Measurements from ENCODE around the gene SDCBP2. TPM values are rescaled to one million over a fixed set of nuclear protein-coding genes. Genes with fewer than 3 reads are reported as not detected.

The SDCBP2 gene
- total and polyA plus RNA-seq, 2 of the 4 experiments (the other 2 are of a cell fraction) = 0.54 to 1.3 TPM

- Histone ChIP-seq H4K91ac (ENCODE audit: insufficient read depth, low read depth, low read length) (no peak overlapping the region), H2BK120ac (ENCODE audit: low read depth, low read length) (no peak overlapping the region), H2AK5ac (ENCODE audit: low read depth, low read length) (peak overlapping the region; percentile 62; the same call in 1 of the 2 replicates), H3K79me1 (ENCODE audit: low read depth in 1 of 2, low read length in 2 of 2) (peaks cover 16 to 92% of the 10 kb centered on the region in 2 experiments), H3K9me1 (ENCODE audit: insufficient read depth, low read length) (peaks cover 52% of the 10 kb centered on the region), H3K4me3 (ENCODE audit: insufficient read depth, low read depth, low read length) (no peak overlapping the region), H3K18ac (ENCODE audit: low read depth, low read length) (no peak overlapping the region), H2BK20ac (ENCODE audit: low read depth, low read length) (no peak overlapping the region), H3K36me3 (ENCODE audit: control insufficient read depth, insufficient read depth, low read length) (peaks cover 1% of the 10 kb centered on the region), H3K9ac (ENCODE audit: low read depth, low read length) (no peak overlapping the region), H2BK5ac (ENCODE audit: low read depth, low read length, poor library complexity, severe bottlenecking) (no peak overlapping the region), H2AFZ (replicated peaks; ENCODE audit: low read length, poor library complexity) (no peak overlapping the region), H3K14ac (replicated peaks; ENCODE audit: low read depth, low read length) (peak overlapping the region; percentile 49; the same call in 1 of the 2 replicates), H3K4me1 (ENCODE audit: control insufficient read depth, insufficient read depth, low read length) (peaks cover 37% of the 10 kb centered on the region), H4K5ac (ENCODE audit: low read depth, low read length) (no peak overlapping the region), H3K56ac (ENCODE audit: extremely low read depth, insufficient read depth, low read length) (no peak overlapping the region), H3K23ac (ENCODE audit: low read depth, low read length) (peak overlapping the region; percentile 72), H3K27me3 (ENCODE audit: control insufficient read depth, insufficient read depth, low read length) (no peaks in the 10 kb centered on the region), H3K9me3 (ENCODE audit: control insufficient read depth, insufficient read depth, low read length) (no peaks in the 10 kb centered on the region), H4K20me1 (ENCODE audit: insufficient read depth, low read length) (peaks cover 93% of the 10 kb centered on the region), H2AK9ac (replicated peaks; ENCODE audit: low read depth, low read length, poor library complexity) (no peak overlapping the region), H3K4me2 (ENCODE audit: low read depth, low read length) (no peak overlapping the region), H2BK15ac (ENCODE audit: low read depth, low read length) (no peak overlapping the region), H3K27ac (ENCODE audit: insufficient read depth, low read length) (no peak overlapping the region), H4K8ac (ENCODE audit: low read depth in 2 of 2, low read length in 2 of 2) (peak overlapping the region in 1 of 2 experiments; percentile 2; a peak in 1 of 4 replicates), H3K4ac (ENCODE audit: low read depth, low read length) (no peak overlapping the region)
- ATAC-seq (ENCODE audit: low read depth) (no peak), DNase-seq (no peak)
- ChIA-PET CTCF (no interaction called here), POLR2A (ENCODE audit: unreplicated experiment) (no interaction called here)
- intact Hi-C loops (cut with micrococcal nuclease) = loop anchor here (5.0 kb wide), 1 partner anchor 51 kb away; the partner anchor contains the start of gene SDCBP2
- no TSS peak for BruUV-seq (replicated peaks)
- dilution Hi-C loops (cut with HindIII; ENCODE audit: low sequenced_read_pairs, unreplicated experiment) = no loop called here
- TF ChIP-seq RAD21 (IDR thresholded peaks at IDR 0.05; ENCODE audit: low read length) (no peak), FOS (IDR thresholded peaks at IDR 0.05; ENCODE audit: low read depth, low read length) (no peak), POLR2A (IDR thresholded peaks at IDR 0.05; ENCODE audit: low read depth, low read length) (no peak), RCOR1 (IDR thresholded peaks at IDR 0.05; ENCODE audit: insufficient replicate concordance, low read length) (no peak), CTCF (conservative IDR thresholded peaks at IDR 0.05; ENCODE audit: low read depth, low read length) (no peak), USF2 (IDR thresholded peaks at IDR 0.05; ENCODE audit: low read depth, low read length) (no peak), CHD1 (IDR thresholded peaks at IDR 0.05; ENCODE audit: low read depth, low read length) (no peak), SMC3 (IDR thresholded peaks at IDR 0.05; ENCODE audit: low read depth, low read length) (no peak), MXI1 (IDR thresholded peaks at IDR 0.05; ENCODE audit: borderline replicate concordance, low read depth, low read length) (no peak), BHLHE40 (IDR thresholded peaks at IDR 0.05; ENCODE audit: low read depth, low read length) (no peak), CEBPB (IDR thresholded peaks at IDR 0.05; ENCODE audit: low read depth, low read length) (no peak)
- in situ Hi-C loops (cut with MboI; ENCODE audit: low sequenced_read_pairs) = no loop called here
- WGBS, 2 experiments (ENCODE audit: extremely low coverage in 2 of 2, insufficient read length in 1 of 2) = 100% methylated on average over 1 of the region's 6 CpGs; no CpG with 5 or more reads in 1 of the 2 experiments
Observed at GRCh38 chr20:1378735-1379125, 49.8 kb upstream of the SDCBP2 start.

All from IMR-90 (cell line).